Lung (tissue), 12 donors: ENCODE data around the gene SUGCT. TPM values are rescaled to one million over a fixed set of nuclear protein-coding genes. Genes with fewer than 3 reads are reported as not detected.

ENCODE experiments used
- ATAC-seq: fragments of 200-7000 bp; cut with Tn5 transposase; one replicate; pipeline ENCODE4 v1.9.1; 2020; ENCODE audit warnings: moderate number of reproducible peaks; ENCODE audit not compliant: insufficient read depth, low FRiP score
- DNase-seq, 3 donors: peaks; one replicate each; pipeline ENCODE4 v3.0.0-alpha.2; 2013 to 2017
- H3K27ac ChIP-seq, 2 donors: one replicate each; pipeline ENCODE4 v1.5.1; 2013; ENCODE audit warnings: mild to moderate bottlenecking in 2 of 2, moderate library complexity in 2 of 2, control low read depth in 1 of 2, inconsistent platforms in 1 of 2, low read depth in 1 of 2, low read length in 1 of 2
- H3K27me3 ChIP-seq, 3 donors: one replicate each; pipeline ENCODE4 v1.5.1; 2013; ENCODE audit warnings: low read length in 2 of 3; ENCODE audit not compliant: control insufficient read depth in 3 of 3, insufficient read depth in 3 of 3
- H3K36me3 ChIP-seq, 4 donors: one replicate each; pipeline ENCODE4 v1.5.1; 2013; ENCODE audit warnings: low read length in 4 of 4, mild to moderate bottlenecking in 1 of 4, moderate library complexity in 1 of 4; ENCODE audit not compliant: control insufficient read depth in 4 of 4, insufficient read depth in 4 of 4
- H3K4me1 ChIP-seq, 5 donors: one replicate each; pipeline ENCODE4 v1.5.1; 2013; ENCODE audit warnings: low read length in 5 of 5, mild to moderate bottlenecking in 2 of 5, moderate library complexity in 1 of 5; ENCODE audit not compliant: control insufficient read depth in 5 of 5, insufficient read depth in 5 of 5
- H3K4me3 ChIP-seq: one replicate; pipeline ENCODE4 v1.5.1; 2013; ENCODE audit warnings: mild to moderate bottlenecking, control low read depth, moderate library complexity
- H3K9ac ChIP-seq, 2 donors: one replicate each; pipeline ENCODE4 v1.5.1; 2013; ENCODE audit warnings: low read length in 2 of 2, control low read depth in 1 of 2; ENCODE audit not compliant: insufficient read depth in 1 of 2
- H3K9me3 ChIP-seq, 4 donors: one replicate each; pipeline ENCODE4 v1.5.1; 2013; ENCODE audit warnings: low read length in 3 of 4, mild to moderate bottlenecking in 1 of 4, moderate library complexity in 1 of 4; ENCODE audit not compliant: control insufficient read depth in 4 of 4, insufficient read depth in 3 of 4
- CTCF ChIP-seq: IDR thresholded peaks from 2 replicates; pipeline ENCODE4 v1.5.1; 2012; ENCODE audit warnings: mild to moderate bottlenecking; ENCODE audit errors: control extremely low read depth, extremely low read depth
- WGBS, 2 donors: extraction: QIAGEN DNeasy Blood & Tissue Kit; methylation state at CpG; one replicate each; pipeline ENCODE4 v1.1.7; 2013; 5-methylcytosine and 5-hydroxymethylcytosine counted together
- polyA plus RNA-seq, 2 donors: library from polyadenylated mRNA; stranded (reverse); fragments of 200-250 nt; gene quantifications; one replicate each; pipeline ENCODE4 v1.2.1, GENCODE V29; 2013
- total RNA-seq, 2 donors: library from RNA; depleted of rRNA in 1 of 2; stranded (reverse); fragments of >200 nt in 1 of 2; gene quantifications; one replicate each; pipeline ENCODE4 v1.2.1, GENCODE V29; 2014 to 2021
- donor health status: control.
- donor health status: control.
- donor health status: Bipolar disorder and iron deficiency.
- donor health status: healthy.
- donor health status: DM: yes; HTN: yes; CAD: no.

SUGCT gene
- total and polyA plus RNA-seq, 4 donors: 0.23 to 4.2 (median 1.8) TPM

GRCh38 chr7:40612298-40612697, 477.5 kb downstream of the SUGCT start:
- TF ChIP-seq CTCF: no peak
- Histone ChIP-seq H3K9ac (no peak overlapping the region), H3K4me3 (no peak overlapping the region), H3K27ac (no peak overlapping the region), H3K4me1 (no peaks in the 10 kb centered on the region), H3K9me3 (no peaks in the 10 kb centered on the region), H3K36me3 (no peaks in the 10 kb centered on the region), H3K27me3 (no peaks in the 10 kb centered on the region)
- ATAC-seq (no peak), DNase-seq (no peak)
- 66 to 81% methylated on average over 2 of the region's 2 CpGs for WGBS, 2 donors

GRCh38 chr7:40619647-40620046, 484.8 kb downstream of the SUGCT start:
- Histone ChIP-seq H3K9ac (no peak overlapping the region), H3K27ac (no peak overlapping the region), H3K4me1 (peaks cover 0 to 8% (median 0%) of the 10 kb centered on the region in 5 donors), H3K9me3 (no peaks in the 10 kb centered on the region), H3K4me3 (no peak overlapping the region), H3K27me3 (no peaks in the 10 kb centered on the region), H3K36me3 (no peaks in the 10 kb centered on the region)
- ATAC-seq (no peak), DNase-seq (no peak)
- no peak for TF ChIP-seq CTCF
- WGBS, 2 donors: 62 to 78% methylated on average over 1 of the region's 1 CpG

DNA sequence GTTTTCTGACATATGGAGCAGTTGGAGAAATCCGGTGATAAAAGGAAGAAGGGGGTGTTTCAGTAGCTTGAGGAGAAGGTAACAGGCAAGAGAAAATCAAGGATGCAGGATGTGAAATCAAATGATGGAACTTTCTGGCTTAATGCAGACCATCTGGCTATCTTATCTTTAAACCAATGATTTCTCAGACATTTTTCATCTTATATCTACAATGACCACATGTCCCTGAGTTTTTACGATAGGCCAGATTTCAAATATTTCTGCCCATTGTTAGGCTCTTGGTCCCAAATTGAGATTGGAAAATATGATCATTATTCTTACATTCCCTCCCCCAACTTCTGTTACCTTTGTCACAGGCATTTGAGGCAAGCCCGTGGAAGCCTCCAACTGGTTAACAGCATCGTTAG, 486.8 kb downstream of the SUGCT start:
- peaks cover 0 to 8% (median 0%) of the 10 kb centered on the region in 5 donors for H3K4me1 ChIP-seq
- H3K4me3 ChIP-seq: no peak overlapping the region

More for the DNA sequence above, 486.8 kb downstream of the SUGCT start:
- no peak for TF ChIP-seq CTCF
- Histone ChIP-seq H3K27ac (no peak overlapping the region), H3K9me3 (peaks cover 0 to 2% (median 0%) of the 10 kb centered on the region in 4 donors), H3K9ac (no peak overlapping the region), H3K27me3 (no peaks in the 10 kb centered on the region), H3K36me3 (no peaks in the 10 kb centered on the region)
- ATAC-seq (no peak), DNase-seq (no peak)
- WGBS, 2 donors: 83 to 91% methylated on average over 4 of the region's 4 CpGs
